Neural cell (in vitro differentiated cells): ENCODE measurements around the gene BMPR1B. TPM values are rescaled to one million over a fixed set of nuclear protein-coding genes. Genes with fewer than 3 reads are reported as not detected.

Source experiments
- H2AFZ ChIP-seq: fragments of 200-600, 300-800 bp; sonication (generic), shearing (Covaris generic); 2 replicates; pipeline ENCODE4 v1.6.0; 2014; ENCODE audit warnings: low read depth, mild to moderate bottlenecking, antibody characterized with exemption, low read length, moderate library complexity
- H3F3A ChIP-seq: fragments of 200-600 bp; shearing (Covaris generic); 2 replicates; pipeline ENCODE4 v1.6.1; 2016; ENCODE audit warnings: mild to moderate bottlenecking, moderate library complexity, mixed read lengths, antibody characterized with exemption, low read length; ENCODE audit not compliant: insufficient read depth, poor library complexity, severe bottlenecking
- H3K27ac ChIP-seq: fragments of 200-600, 300-800 bp; sonication (generic), shearing (Covaris generic); 2 replicates; pipeline ENCODE4 v1.5.1; 2014; ENCODE audit warnings: mild to moderate bottlenecking, low read length, moderate library complexity
- H3K27me3 ChIP-seq: fragments of 300-800, 200-600 bp; sonication (generic), shearing (Covaris generic); 2 replicates; pipeline ENCODE4 v1.6.0; 2014; ENCODE audit warnings: mild to moderate bottlenecking, low read depth, low read length, moderate library complexity; ENCODE audit not compliant: insufficient read depth
- H3K36me3 ChIP-seq: fragments of 300-800, 200-600 bp; sonication (generic), shearing (Covaris generic); 2 replicates; pipeline ENCODE4 v1.5.1; 2014; ENCODE audit warnings: mild to moderate bottlenecking, antibody characterized with exemption, low read length, moderate library complexity; ENCODE audit not compliant: insufficient read depth
- H3K4me2 ChIP-seq: fragments of 300-800, 200-600 bp; sonication (generic), shearing (Covaris generic); 2 replicates; pipeline ENCODE4 v1.6.0; 2014; ENCODE audit warnings: mild to moderate bottlenecking, low read length
- H3K4me3 ChIP-seq: fragments of 300-800, 200-600 bp; sonication (generic), shearing (Covaris generic); 2 replicates; pipeline ENCODE4 v1.5.1; 2014; ENCODE audit warnings: mild to moderate bottlenecking, low read length, moderate library complexity
- H3K79me2 ChIP-seq: fragments of 200-600 bp; shearing (Covaris generic); replicated peaks from 2 replicates; pipeline ENCODE4 v1.6.0; 2014; ENCODE audit warnings: mild to moderate bottlenecking, low read length, moderate library complexity; ENCODE audit not compliant: insufficient read depth
- H3K9ac ChIP-seq: fragments of 300-800, 200-600 bp; sonication (generic), shearing (Covaris generic); 2 replicates; pipeline ENCODE4 v1.6.1; 2016; ENCODE audit warnings: mild to moderate bottlenecking, low read length, mixed read lengths
- H3K9me2 ChIP-seq: fragments of 200-600 bp; shearing (Covaris generic); 2 replicates; pipeline ENCODE4 v1.6.1; 2016; ENCODE audit warnings: mild to moderate bottlenecking, low read length, mixed read lengths; ENCODE audit not compliant: insufficient read depth
- H3K9me3 ChIP-seq: fragments of 200-600, 300-800 bp; sonication (generic), shearing (Covaris generic); 2 replicates; pipeline ENCODE4 v1.6.1; 2016; ENCODE audit warnings: mild to moderate bottlenecking, mixed run types, low read length, moderate library complexity, mixed read lengths
- H4K20me1 ChIP-seq: fragments of 200-600 bp; shearing (Covaris generic); 2 replicates; pipeline ENCODE4 v1.6.1; 2016; ENCODE audit warnings: mild to moderate bottlenecking, mixed run types; ENCODE audit not compliant: insufficient read depth
- CTCF ChIP-seq: fragments of 450-650 bp; IDR thresholded peaks from 2 replicates; pipeline ENCODE4 v1.5.1; 2014; ENCODE audit warnings: antibody characterized with exemption, mild to moderate bottlenecking, moderate library complexity; ENCODE audit not compliant: poor library complexity, severe bottlenecking
- EP300 ChIP-seq: fragments of 450-650 bp; conservative IDR thresholded peaks from 2 replicates; pipeline ENCODE4 v1.6.1; 2014; ENCODE audit warnings: antibody characterized with exemption, mild to moderate bottlenecking, moderate library complexity; ENCODE audit not compliant: poor library complexity, severe bottlenecking
- EZH2 ChIP-seq: fragments of 200-600, 300-800 bp; shearing (Covaris generic), sonication (generic); IDR thresholded peaks from 2 replicates; pipeline ENCODE4 v1.6.1; 2014; ENCODE audit warnings: antibody characterized with exemption, low read length, borderline replicate concordance, mild to moderate bottlenecking; ENCODE audit not compliant: insufficient read depth, poor library complexity, severe bottlenecking
- MXI1 ChIP-seq: fragments of 450-650 bp; conservative IDR thresholded peaks from 2 replicates; pipeline ENCODE4 v1.6.1; 2014; ENCODE audit warnings: antibody characterized with exemption, mild to moderate bottlenecking; ENCODE audit not compliant: poor library complexity, severe bottlenecking
- POLR2AphosphoS5 ChIP-seq: IDR thresholded peaks from 2 replicates; pipeline ENCODE4 v1.6.1; 2012
- RAD21 ChIP-seq: fragments of 450-650 bp; conservative IDR thresholded peaks from 2 replicates; pipeline ENCODE4 v1.6.1; 2014; ENCODE audit warnings: antibody characterized with exemption, mild to moderate bottlenecking, moderate library complexity
- REST ChIP-seq: IDR thresholded peaks from 2 replicates; pipeline ENCODE4 v1.6.1; 2012; ENCODE audit warnings: borderline replicate concordance
- SMC3 ChIP-seq: fragments of 450-650 bp; conservative IDR thresholded peaks from 2 replicates; pipeline ENCODE4 v1.6.1; 2014; ENCODE audit warnings: antibody characterized with exemption, mild to moderate bottlenecking, moderate library complexity; ENCODE audit not compliant: poor library complexity
- TAF1 ChIP-seq: IDR thresholded peaks from 2 replicates; pipeline ENCODE4 v1.6.1; 2012; ENCODE audit warnings: low read depth
- polyA plus RNA-seq: library from polyadenylated mRNA; depleted of rRNA; stranded (reverse); fragments of >200 nt; gene quantifications from 2 replicates; pipeline ENCODE4 v1.2.3, GENCODE V29; 2014

The BMPR1B gene
- polyA plus RNA-seq, 1 donor from 2014 or later: 1.6 TPM

GRCh38 chr4:94995684-94996394 lies 238.1 kb downstream of the BMPR1B start:
- H3K79me2 ChIP-seq: no peaks in the 10 kb centered on the region
- H3K36me3 ChIP-seq: no peaks in the 10 kb centered on the region
- no peaks in the 10 kb centered on the region for H3K9me3 ChIP-seq
- H2AFZ ChIP-seq: no peak overlapping the region
- no peaks in the 10 kb centered on the region for H3K27me3 ChIP-seq
- H3F3A ChIP-seq: peaks cover 6% of the 10 kb centered on the region
- no peaks in the 10 kb centered on the region for H4K20me1 ChIP-seq
- TF ChIP-seq MXI1: no peak
- no peaks in the 10 kb centered on the region for H3K9me2 ChIP-seq
- no peak overlapping the region for H3K27ac ChIP-seq
- no peak overlapping the region for H3K9ac ChIP-seq
- H3K4me3 ChIP-seq: peak overlapping the region; percentile 49
- H3K4me2 ChIP-seq: peak overlapping the region; percentile 46

DNA sequence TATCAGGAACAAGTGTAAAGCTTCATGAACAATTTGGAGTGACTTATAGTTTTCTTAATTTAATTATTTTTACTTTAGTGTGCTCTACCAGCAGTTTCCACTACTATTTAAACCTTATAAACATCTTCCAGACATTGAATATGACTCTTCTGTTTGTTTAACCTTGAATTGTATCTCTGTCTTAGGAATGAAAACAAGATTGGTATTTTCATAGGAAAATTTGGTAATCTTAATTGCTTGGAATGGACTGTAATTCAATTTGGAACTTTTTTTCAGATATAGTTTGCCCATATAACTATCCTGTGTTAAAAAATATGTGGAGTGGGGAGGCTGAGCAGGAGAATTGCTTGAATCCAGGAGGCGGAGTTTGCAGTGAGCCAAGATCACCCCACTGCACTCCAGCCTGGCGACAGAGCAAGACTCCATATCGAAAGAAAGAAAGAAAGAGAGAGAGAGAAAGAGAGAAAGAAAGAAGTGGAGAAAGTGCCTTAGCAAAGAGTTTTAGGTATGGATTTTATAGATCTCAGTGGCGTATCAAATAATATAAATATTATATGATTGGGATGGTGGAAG lies 242.4 kb downstream of the BMPR1B start:
- Histone ChIP-seq H3K9me3 (no peaks in the 10 kb centered on the region), H3K9ac (no peak overlapping the region), H2AFZ (no peak overlapping the region), H3K27ac (no peak overlapping the region), H3K36me3 (no peaks in the 10 kb centered on the region), H3F3A (peaks cover 6% of the 10 kb centered on the region), H3K4me2 (no peak overlapping the region), H4K20me1 (no peaks in the 10 kb centered on the region), H3K79me2 (no peaks in the 10 kb centered on the region), H3K27me3 (no peaks in the 10 kb centered on the region), H3K9me2 (no peaks in the 10 kb centered on the region), H3K4me3 (no peak overlapping the region)
- TF ChIP-seq EZH2: no peak

DNA sequence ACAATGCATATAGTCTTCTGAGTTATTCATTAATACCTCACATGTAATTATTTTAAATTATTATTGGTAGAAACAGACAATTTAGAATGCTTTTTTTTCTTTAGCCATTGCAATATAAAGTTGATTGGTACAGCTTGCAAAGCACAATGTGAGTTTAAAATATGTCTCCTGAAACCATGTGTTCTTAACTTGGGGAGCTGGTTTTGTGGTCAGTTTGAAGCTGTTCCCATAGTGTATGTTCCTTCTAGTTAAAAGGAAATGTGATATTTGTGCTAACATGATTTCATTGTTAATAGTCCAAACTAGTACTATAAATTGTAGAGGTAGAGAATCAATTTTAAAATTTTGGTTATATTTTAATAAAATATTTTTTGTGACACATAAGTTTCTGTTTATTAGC lies 247.2 kb downstream of the BMPR1B start:
- Histone ChIP-seq H3K4me3 (no peak overlapping the region), H2AFZ (no peak overlapping the region), H3K36me3 (no peaks in the 10 kb centered on the region), H4K20me1 (no peaks in the 10 kb centered on the region), H3K4me2 (no peak overlapping the region), H3K9ac (no peak overlapping the region), H3F3A (no peaks in the 10 kb centered on the region), H3K27ac (no peak overlapping the region), H3K9me2 (no peaks in the 10 kb centered on the region), H3K27me3 (no peaks in the 10 kb centered on the region), H3K79me2 (no peaks in the 10 kb centered on the region), H3K9me3 (no peaks in the 10 kb centered on the region)
- TF ChIP-seq TAF1: no peak
- no peak for TF ChIP-seq EP300
- TF ChIP-seq POLR2AphosphoS5: no peak
- no peak for TF ChIP-seq SMC3
- TF ChIP-seq MXI1: no peak
- TF ChIP-seq CTCF: no peak
- no peak for TF ChIP-seq RAD21
- TF ChIP-seq REST: no peak
- TF ChIP-seq EZH2: no peak
